Measurements from ENCODE around the gene CAPN13. TPM values are rescaled to one million over a fixed set of nuclear protein-coding genes. Genes with fewer than 3 reads are reported as not detected.

Gene CAPN13
- total and polyA plus RNA-seq, 2 donors (not counting 1 experiment from before 2014, with no cell fraction given), result not detected

- Mint-ChIP-seq H3K4me3 (no peak overlapping the region), H3K27ac (no peak overlapping the region), H3K9me3 (ENCODE audit: insufficient read depth) (peaks cover 13% of the 10 kb centered on the region), H3K27me3 (no peaks in the 10 kb centered on the region), H3K4me1 (peaks cover 4% of the 10 kb centered on the region)
- Histone ChIP-seq H3K9me3 (ENCODE audit: control extremely low read depth in 1 of 3, control insufficient read depth in 2 of 3, insufficient read depth in 1 of 3, low read length in 2 of 3) (peaks cover 2 to 18% (median 9%) of the 10 kb centered on the region in 3 donors), H3K4me1 (ENCODE audit: control insufficient read depth in 2 of 2, insufficient read depth in 2 of 2, low read length in 2 of 2) (peaks cover 0 to 5% of the 10 kb centered on the region in 2 donors), H4K20me1 (ENCODE audit: control insufficient read depth, insufficient read depth, low read length, poor library complexity, severe bottlenecking) (no peaks in the 10 kb centered on the region), H3K27me3 (replicated peaks in 1 of 4; ENCODE audit: control extremely low read depth in 1 of 4, control insufficient read depth in 3 of 4, insufficient read depth in 4 of 4, low read length in 3 of 4) (no peaks in the 10 kb centered on the region), H3K79me2 (ENCODE audit: control insufficient read depth, insufficient read depth, low read length) (no peaks in the 10 kb centered on the region), H3K9ac (ENCODE audit: low read length) (no peak overlapping the region), H3K27ac (ENCODE audit: low read length in 2 of 2) (no peak overlapping the region), H2AFZ (ENCODE audit: insufficient read depth, low read depth, low read length, poor library complexity, severe bottlenecking) (no peak overlapping the region), H3K4me3 (ENCODE audit: control extremely low read depth in 1 of 5, extremely low read depth in 1 of 5, insufficient read depth in 1 of 5, low read depth in 2 of 5, low read length in 4 of 5) (no peak overlapping the region), H3K4me2 (replicated peaks; ENCODE audit: low read depth, low read length, poor library complexity, severe bottlenecking) (no peak overlapping the region), H3K36me3 (replicated peaks in 1 of 2; ENCODE audit: control extremely low read depth in 1 of 2, control insufficient read depth in 1 of 2, extremely low read depth in 1 of 2, insufficient read depth in 2 of 2, low read length in 1 of 2) (no peaks in the 10 kb centered on the region)
- ATAC-seq (ENCODE audit: low read depth), result no peak
- 98% methylated on average over 5 of the region's 5 CpGs for WGBS (ENCODE audit: insufficient coverage)
- CTCF ChIA-PET, result interaction anchor here (0.9 to 13.9 kb wide), 10 partner anchors 74 to 548 kb away, joined by 3 to 610 read pairs (median 6); partner anchors contain the start of gene LBH
- intact Hi-C loops (cut with micrococcal nuclease), result loop anchor here (5.0 to 10.0 kb wide), 2 partner anchors 230 to 368 kb away; no protein-coding TSS in a partner anchor
- no peak for TF ChIP-seq EZH2 (IDR thresholded peaks at IDR 0.05; ENCODE audit: borderline replicate concordance, insufficient read depth, low read depth, low read length, poor library complexity, severe bottlenecking)
- no peak for TF ChIP-seq CTCF (IDR thresholded peaks at IDR 0.05)
- no peak for DNase-seq
- POLR2A ChIA-PET, result interaction anchor here (0.5 kb wide), 1 partner anchor 495 kb away, joined by 15 read pairs; no protein-coding TSS in a partner anchor
Observed at GRCh38 chr2:30705056-30705455, 102.2 kb downstream of the CAPN13 start.

- Histone ChIP-seq H3K36me3 (replicated peaks in 1 of 2; ENCODE audit: control extremely low read depth in 1 of 2, control insufficient read depth in 1 of 2, extremely low read depth in 1 of 2, insufficient read depth in 2 of 2, low read length in 1 of 2) (no peaks in the 10 kb centered on the region), H4K20me1 (ENCODE audit: control insufficient read depth, insufficient read depth, low read length, poor library complexity, severe bottlenecking) (no peaks in the 10 kb centered on the region), H3K4me3 (ENCODE audit: control extremely low read depth in 1 of 5, extremely low read depth in 1 of 5, insufficient read depth in 1 of 5, low read depth in 2 of 5, low read length in 4 of 5) (no peak overlapping the region), H3K27me3 (replicated peaks in 1 of 4; ENCODE audit: control extremely low read depth in 1 of 4, control insufficient read depth in 3 of 4, insufficient read depth in 4 of 4, low read length in 3 of 4) (no peaks in the 10 kb centered on the region), H3K4me2 (replicated peaks; ENCODE audit: low read depth, low read length, poor library complexity, severe bottlenecking) (no peak overlapping the region), H3K9me3 (ENCODE audit: control extremely low read depth in 1 of 3, control insufficient read depth in 2 of 3, insufficient read depth in 1 of 3, low read length in 2 of 3) (peaks cover 2 to 18% (median 9%) of the 10 kb centered on the region in 3 donors), H3K4me1 (ENCODE audit: control insufficient read depth in 2 of 2, insufficient read depth in 2 of 2, low read length in 2 of 2) (peaks cover 0 to 5% of the 10 kb centered on the region in 2 donors), H3K79me2 (ENCODE audit: control insufficient read depth, insufficient read depth, low read length) (no peaks in the 10 kb centered on the region), H3K9ac (ENCODE audit: low read length) (no peak overlapping the region), H2AFZ (ENCODE audit: insufficient read depth, low read depth, low read length, poor library complexity, severe bottlenecking) (no peak overlapping the region), H3K27ac (ENCODE audit: low read length in 2 of 2) (no peak overlapping the region)
- Mint-ChIP-seq H3K4me3 (no peak overlapping the region), H3K4me1 (peaks cover 4% of the 10 kb centered on the region), H3K27me3 (no peaks in the 10 kb centered on the region), H3K9me3 (ENCODE audit: insufficient read depth) (peaks cover 13% of the 10 kb centered on the region), H3K27ac (no peak overlapping the region)
- intact Hi-C loops (cut with micrococcal nuclease), result loop anchor here (5.0 to 10.0 kb wide), 2 partner anchors 230 to 367 kb away; no protein-coding TSS in a partner anchor
- DNase-seq (no peak), ATAC-seq (ENCODE audit: low read depth) (no peak)
- ChIA-PET CTCF (interaction anchor here (0.9 to 13.9 kb wide), 5 partner anchors 332 to 547 kb away, joined by 3 to 610 read pairs (median 148); partner anchors contain the start of gene LBH), POLR2A (no interaction called here)
- no peak for TF ChIP-seq EZH2 (IDR thresholded peaks at IDR 0.05; ENCODE audit: borderline replicate concordance, insufficient read depth, low read depth, low read length, poor library complexity, severe bottlenecking)
- no peak for TF ChIP-seq CTCF (IDR thresholded peaks at IDR 0.05)
- no CpG with 5 or more reads among the region's 3 CpGs for WGBS (ENCODE audit: insufficient coverage)
Observed at GRCh38 chr2:30704309-30705020, 102.8 kb downstream of the CAPN13 start.
